Measurements from ENCODE around the gene XPOT.

- TF ChIP-seq EZH2 (IDR thresholded peaks at IDR 0.05; ENCODE audit: insufficient read depth, poor library complexity, severe bottlenecking) (no peak), EZH2phosphoT487 (IDR thresholded peaks at IDR 0.05; ENCODE audit: insufficient read depth, low read depth) (no peak)
Measured at GRCh38 chr12:64452559-64453329, 48.6 kb downstream of the XPOT start.
